CD4-positive, alpha-beta T cell treated with Interleukin-15 for 1 hour (primary cell): ENCODE results near the gene ALG2.

Experiments
- DNase-seq: peaks from one replicate; pipeline ENCODE4 v3.0.0-alpha.2; 2020

Gene ALG2

GRCh38 chr9:99171225-99172123 is 50.3 kb downstream of the ALG2 start:
- DNase-seq: no peak

GRCh38 chr9:99169982-99170761 is 51.6 kb downstream of the ALG2 start:
- DNase-seq: no peak

GRCh38 chr9:99169086-99169485 is 52.7 kb downstream of the ALG2 start:
- DNase-seq: no peak

- DNase-seq: no peak
Measured at GRCh38 chr9:99167694-99168093, 54.0 kb downstream of the ALG2 start.

GRCh38 chr9:99167119-99167518 is 54.6 kb downstream of the ALG2 start:
- DNase-seq: no peak
